ENCODE results near the gene FAM174B.

FAM174B gene

DNA sequence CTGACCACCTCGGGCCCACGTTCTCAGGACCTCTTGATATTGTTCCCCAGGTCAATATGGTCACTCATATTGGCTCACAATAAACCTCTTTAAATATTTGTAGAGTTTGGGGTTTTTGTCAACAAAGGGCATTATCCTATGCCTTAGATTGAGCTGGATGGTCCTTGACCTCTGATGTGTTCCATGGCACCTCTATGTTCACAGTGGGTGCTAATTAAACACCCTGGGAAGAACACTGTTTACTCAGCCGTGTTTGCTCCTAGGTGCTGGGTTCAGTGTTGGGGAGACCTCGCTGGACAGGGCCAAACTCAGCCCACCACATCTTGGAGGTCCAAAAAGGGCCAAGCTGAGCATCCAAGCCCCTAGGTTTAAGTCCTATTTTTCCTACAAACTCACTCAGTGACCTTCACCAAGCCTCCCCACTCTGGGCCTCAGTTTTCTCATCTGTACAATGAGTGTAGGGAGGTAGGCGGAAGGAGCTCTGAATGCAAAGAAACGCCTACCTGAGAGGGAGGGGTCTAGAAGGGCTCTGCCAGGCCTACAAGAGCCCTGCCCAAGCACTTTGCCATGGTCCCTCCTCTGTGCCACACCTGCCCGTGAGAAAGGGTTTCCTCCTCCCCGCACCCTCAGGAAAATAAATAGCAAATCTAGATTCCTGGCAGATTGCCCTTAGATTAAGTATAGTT lies 7.2 kb downstream of the FAM174B start:
- Histone ChIP-seq H3K27me3 (ENCODE audit: control insufficient read depth, insufficient read depth, low read length) (no peaks in the 10 kb centered on the region), H3K4me1 (ENCODE audit: control insufficient read depth, insufficient read depth, low read length) (peaks cover 72% of the 10 kb centered on the region), H3K4me3 (ENCODE audit: low read length) (no peak overlapping the region), H3K36me3 (ENCODE audit: control insufficient read depth, insufficient read depth, low read length) (no peaks in the 10 kb centered on the region), H3K9ac (ENCODE audit: low read length) (no peak overlapping the region), H3K9me3 (ENCODE audit: control insufficient read depth, low read length) (no peaks in the 10 kb centered on the region)

DNA sequence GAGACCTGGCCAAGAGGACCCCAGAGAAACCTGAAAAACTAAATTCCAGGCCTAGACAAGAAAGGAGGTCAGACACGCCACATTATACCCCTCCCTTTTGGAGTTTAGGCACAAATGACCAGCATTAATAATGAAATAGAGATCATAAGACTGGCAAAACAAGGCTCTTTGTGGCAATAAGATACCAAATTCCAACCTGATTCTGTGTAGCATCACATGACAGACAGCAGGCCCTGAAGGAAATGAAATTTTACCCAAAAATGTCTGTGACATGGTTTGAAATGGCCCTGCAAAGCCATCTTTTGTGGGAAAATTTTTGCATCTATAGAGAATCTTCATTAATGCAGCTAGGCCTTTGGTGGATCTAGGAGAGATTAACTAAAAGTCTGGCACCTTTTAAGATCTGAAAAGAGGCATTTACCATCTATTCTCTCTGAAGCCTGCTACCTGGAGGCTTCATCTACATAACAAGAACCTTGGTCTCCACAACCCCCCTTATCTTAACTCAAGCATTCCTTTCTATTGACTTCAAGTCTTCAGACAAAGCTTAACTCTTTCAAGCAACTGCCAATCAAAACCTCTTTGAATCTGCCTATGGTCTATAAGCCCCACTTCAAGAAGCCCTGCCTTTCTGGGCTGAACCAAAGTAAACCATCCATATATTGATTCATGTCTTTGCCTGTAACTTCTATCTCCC lies 8.0 kb downstream of the FAM174B start:
- no peak overlapping the region for H3K9ac ChIP-seq (ENCODE audit: low read length)
- H3K4me1 ChIP-seq (ENCODE audit: control insufficient read depth, insufficient read depth, low read length), result peaks cover 66% of the 10 kb centered on the region
- no peak overlapping the region for H3K4me3 ChIP-seq (ENCODE audit: low read length)
- no peaks in the 10 kb centered on the region for H3K9me3 ChIP-seq (ENCODE audit: control insufficient read depth, low read length)
- H3K36me3 ChIP-seq (ENCODE audit: control insufficient read depth, insufficient read depth, low read length), result no peaks in the 10 kb centered on the region
- no peaks in the 10 kb centered on the region for H3K27me3 ChIP-seq (ENCODE audit: control insufficient read depth, insufficient read depth, low read length)

DNA sequence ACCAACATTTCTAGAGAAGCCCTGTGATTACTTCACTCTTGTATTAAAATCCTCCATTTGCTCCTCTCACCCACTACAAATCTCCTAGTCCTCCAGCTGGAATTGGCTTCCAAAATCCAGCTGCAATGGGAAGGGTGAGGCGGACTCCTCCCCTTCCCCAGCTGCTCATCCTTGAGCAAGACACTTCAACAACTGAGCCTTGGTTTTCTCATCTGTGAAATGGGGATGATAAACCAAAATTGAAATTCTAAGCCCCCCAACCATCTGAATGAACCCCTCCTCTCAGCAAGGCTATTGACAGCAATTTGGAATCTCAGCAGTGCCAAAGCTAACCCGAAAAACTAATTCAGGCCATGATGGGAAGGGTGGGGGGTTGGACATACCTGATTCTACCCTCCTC lies 9.4 kb downstream of the FAM174B start:
- Histone ChIP-seq H3K27me3 (ENCODE audit: control insufficient read depth, insufficient read depth, low read length) (no peaks in the 10 kb centered on the region), H3K4me1 (ENCODE audit: control insufficient read depth, insufficient read depth, low read length) (peaks cover 59% of the 10 kb centered on the region), H3K9me3 (ENCODE audit: control insufficient read depth, low read length) (no peaks in the 10 kb centered on the region), H3K9ac (ENCODE audit: low read length) (no peak overlapping the region), H3K4me3 (ENCODE audit: low read length) (no peak overlapping the region), H3K36me3 (ENCODE audit: control insufficient read depth, insufficient read depth, low read length) (no peaks in the 10 kb centered on the region)

DNA sequence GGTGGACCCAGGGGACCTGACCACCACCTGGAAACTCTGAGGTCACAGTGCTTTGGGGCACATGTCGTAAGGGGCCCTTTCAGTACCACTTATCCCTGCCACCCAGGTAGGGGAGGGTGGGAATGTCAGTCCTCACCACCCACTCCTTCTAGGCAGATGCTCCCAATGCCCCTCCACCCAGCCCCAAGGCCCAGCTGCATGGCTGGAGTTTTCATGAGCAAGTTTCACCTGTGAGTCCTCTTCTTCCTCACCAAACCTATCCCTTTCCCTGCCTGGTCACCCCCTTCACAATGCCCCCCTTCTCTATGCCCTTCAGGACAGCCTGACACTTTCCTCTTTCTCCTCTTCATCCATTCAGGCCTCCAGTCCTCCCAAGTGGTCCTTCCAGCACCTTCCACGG lies 9.8 kb downstream of the FAM174B start:
- H3K9me3 ChIP-seq (ENCODE audit: control insufficient read depth, low read length), result no peaks in the 10 kb centered on the region

DNA sequence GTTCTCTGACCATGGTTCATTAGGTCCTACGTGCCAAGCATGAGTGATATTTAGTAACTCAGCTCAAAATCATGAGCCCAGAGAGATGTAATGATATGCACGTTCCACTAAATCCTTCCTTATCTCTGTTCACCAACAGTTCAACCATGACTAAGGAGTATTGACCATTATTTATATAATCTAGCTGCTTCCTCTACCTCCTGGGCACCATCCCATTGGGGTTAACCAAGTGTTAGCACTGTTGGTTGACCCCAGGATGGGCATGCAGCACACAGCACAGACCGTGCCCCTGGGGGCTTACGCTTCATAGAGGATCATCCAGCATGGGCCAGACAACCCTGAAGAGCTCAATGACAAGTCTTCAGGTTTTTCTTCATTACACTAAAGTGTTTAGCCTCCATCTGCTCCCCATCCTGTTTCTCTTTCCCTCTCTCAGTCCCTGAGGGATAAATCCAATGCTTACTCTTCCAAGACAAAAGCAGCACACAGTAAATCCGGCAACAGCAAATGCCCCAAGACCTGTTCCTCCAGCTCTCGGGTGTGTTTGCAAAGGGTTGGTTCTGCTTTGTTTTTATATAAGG lies 10.4 kb downstream of the FAM174B start:
- no peaks in the 10 kb centered on the region for H3K27me3 ChIP-seq (ENCODE audit: control insufficient read depth, insufficient read depth, low read length)
- no peaks in the 10 kb centered on the region for H3K9me3 ChIP-seq (ENCODE audit: control insufficient read depth, low read length)
- no peak overlapping the region for H3K4me3 ChIP-seq (ENCODE audit: low read length)
- H3K9ac ChIP-seq (ENCODE audit: low read length), result peak overlapping the region; percentile 8
- no peaks in the 10 kb centered on the region for H3K36me3 ChIP-seq (ENCODE audit: control insufficient read depth, insufficient read depth, low read length)
- peaks cover 55% of the 10 kb centered on the region for H3K4me1 ChIP-seq (ENCODE audit: control insufficient read depth, insufficient read depth, low read length)

More for the DNA sequence above, 9.8 kb downstream of the FAM174B start:
- no peak overlapping the region for H3K4me3 ChIP-seq (ENCODE audit: low read length)
- H3K9ac ChIP-seq (ENCODE audit: low read length), result peak overlapping the region; percentile 8
- peaks cover 59% of the 10 kb centered on the region for H3K4me1 ChIP-seq (ENCODE audit: control insufficient read depth, insufficient read depth, low read length)
- H3K36me3 ChIP-seq (ENCODE audit: control insufficient read depth, insufficient read depth, low read length), result no peaks in the 10 kb centered on the region
- no peaks in the 10 kb centered on the region for H3K27me3 ChIP-seq (ENCODE audit: control insufficient read depth, insufficient read depth, low read length)

DNA sequence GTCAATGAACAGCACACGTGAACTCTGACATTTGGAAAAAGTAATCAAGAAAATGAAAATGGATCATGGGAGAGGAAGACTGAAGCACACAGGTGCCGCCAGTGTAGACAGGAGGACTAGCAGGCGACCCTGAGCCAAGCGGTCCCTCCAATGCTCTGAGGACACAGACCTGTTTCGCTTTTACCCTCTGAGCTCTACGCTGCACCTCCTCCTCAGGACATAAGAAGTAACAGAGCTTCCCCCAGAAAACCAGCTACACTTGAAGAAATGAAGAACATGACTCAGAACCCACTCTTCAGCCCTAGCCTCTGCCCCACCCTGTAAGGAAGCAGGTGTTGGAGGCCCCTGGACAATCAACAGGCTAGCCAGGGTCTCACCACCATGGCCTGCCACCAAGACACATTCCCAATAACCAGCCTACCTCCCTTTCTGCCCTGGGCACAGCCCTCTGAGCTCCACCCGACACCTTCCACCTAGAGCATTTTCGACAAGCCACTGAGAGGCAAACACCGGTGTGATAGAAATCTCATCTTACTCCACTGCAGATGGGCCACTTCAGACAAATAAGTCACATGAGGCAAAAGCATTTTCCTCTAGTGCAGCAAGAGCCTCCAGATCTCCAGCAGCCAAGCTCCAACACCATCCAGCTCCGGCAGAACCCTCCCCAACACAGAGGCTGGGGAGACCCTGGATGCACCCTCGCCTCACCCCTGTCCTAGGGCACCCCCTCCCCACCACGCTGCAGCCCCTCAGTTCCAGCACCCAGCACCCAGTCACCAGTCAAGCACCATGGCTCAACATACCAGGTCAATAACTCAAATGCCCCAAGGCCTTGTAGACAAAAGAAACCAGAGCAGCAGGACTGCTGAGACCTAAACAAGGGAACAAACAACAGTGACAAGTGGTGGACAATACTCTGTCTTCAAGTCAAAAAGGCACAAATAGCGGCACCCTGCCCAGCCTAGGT lies 11.4 kb downstream of the FAM174B start:
- Histone ChIP-seq H3K4me3 (ENCODE audit: low read length) (no peak overlapping the region), H3K36me3 (ENCODE audit: control insufficient read depth, insufficient read depth, low read length) (no peaks in the 10 kb centered on the region), H3K4me1 (ENCODE audit: control insufficient read depth, insufficient read depth, low read length) (peaks cover 62% of the 10 kb centered on the region), H3K9ac (ENCODE audit: low read length) (no peak overlapping the region), H3K27me3 (ENCODE audit: control insufficient read depth, insufficient read depth, low read length) (no peaks in the 10 kb centered on the region), H3K9me3 (ENCODE audit: control insufficient read depth, low read length) (no peaks in the 10 kb centered on the region)

DNA sequence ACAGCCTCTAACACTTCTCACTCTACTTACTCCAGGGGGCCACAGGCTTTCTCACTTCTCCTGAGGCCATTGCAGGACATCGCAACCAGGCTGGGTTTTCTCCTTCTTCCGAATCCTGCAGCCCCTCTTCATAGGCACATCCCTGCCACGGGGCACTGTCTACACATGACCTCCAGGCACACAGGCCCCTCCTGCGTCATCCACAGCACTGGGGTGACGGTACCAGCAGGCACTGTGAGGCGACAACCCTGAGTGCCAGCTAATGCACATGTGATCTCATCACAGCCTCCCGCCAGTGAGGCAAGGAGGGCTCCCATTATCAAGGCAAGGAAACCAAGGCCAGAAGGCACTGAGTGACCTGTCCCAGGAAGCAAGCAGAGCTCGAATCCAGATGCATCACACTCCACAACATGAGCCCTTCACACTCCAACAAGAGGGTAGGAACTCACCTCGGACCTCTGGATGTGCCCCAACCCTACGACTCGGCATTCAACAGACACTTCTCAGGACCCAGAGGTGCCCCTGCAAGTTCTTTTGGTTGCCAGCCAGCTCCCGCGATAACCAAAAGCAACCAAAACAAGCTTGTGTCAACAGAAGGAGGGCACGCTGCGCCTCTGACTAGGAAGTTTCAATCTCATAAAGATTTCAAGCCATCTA lies 16.7 kb downstream of the FAM174B start:
- Histone ChIP-seq H3K9ac (ENCODE audit: low read length) (peak overlapping the region; percentile 19), H3K27me3 (ENCODE audit: control insufficient read depth, insufficient read depth, low read length) (no peaks in the 10 kb centered on the region), H3K9me3 (ENCODE audit: control insufficient read depth, low read length) (no peaks in the 10 kb centered on the region), H3K4me3 (ENCODE audit: low read length) (peak overlapping the region; percentile 2), H3K36me3 (ENCODE audit: control insufficient read depth, insufficient read depth, low read length) (no peaks in the 10 kb centered on the region), H3K4me1 (ENCODE audit: control insufficient read depth, insufficient read depth, low read length) (peaks cover 63% of the 10 kb centered on the region)

DNA sequence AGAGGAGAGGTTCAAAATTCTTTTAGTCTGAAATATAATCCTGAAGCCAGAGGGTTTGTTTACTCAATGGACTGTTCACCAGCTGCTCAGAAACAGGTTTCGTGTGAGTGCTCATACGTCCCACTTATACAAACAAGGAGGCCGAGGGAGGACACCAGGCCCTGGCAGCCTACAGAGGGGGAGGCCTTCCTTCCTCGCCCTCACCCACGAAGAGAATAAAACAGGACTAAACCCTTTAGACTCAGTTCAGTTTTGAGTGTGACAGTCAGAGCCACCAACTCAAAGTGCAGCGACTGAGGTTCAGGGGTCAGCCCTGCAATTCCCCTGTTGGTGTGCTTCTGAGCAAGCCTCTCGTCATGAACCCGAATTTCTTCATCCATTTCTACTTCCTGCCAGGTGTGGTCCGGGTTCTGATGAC lies 17.3 kb downstream of the FAM174B start:
- Histone ChIP-seq H3K4me3 (ENCODE audit: low read length) (no peak overlapping the region), H3K9me3 (ENCODE audit: control insufficient read depth, low read length) (no peaks in the 10 kb centered on the region), H3K36me3 (ENCODE audit: control insufficient read depth, insufficient read depth, low read length) (no peaks in the 10 kb centered on the region), H3K9ac (ENCODE audit: low read length) (peak overlapping the region; percentile 19), H3K4me1 (ENCODE audit: control insufficient read depth, insufficient read depth, low read length) (peaks cover 65% of the 10 kb centered on the region), H3K27me3 (ENCODE audit: control insufficient read depth, insufficient read depth, low read length) (no peaks in the 10 kb centered on the region)

DNA sequence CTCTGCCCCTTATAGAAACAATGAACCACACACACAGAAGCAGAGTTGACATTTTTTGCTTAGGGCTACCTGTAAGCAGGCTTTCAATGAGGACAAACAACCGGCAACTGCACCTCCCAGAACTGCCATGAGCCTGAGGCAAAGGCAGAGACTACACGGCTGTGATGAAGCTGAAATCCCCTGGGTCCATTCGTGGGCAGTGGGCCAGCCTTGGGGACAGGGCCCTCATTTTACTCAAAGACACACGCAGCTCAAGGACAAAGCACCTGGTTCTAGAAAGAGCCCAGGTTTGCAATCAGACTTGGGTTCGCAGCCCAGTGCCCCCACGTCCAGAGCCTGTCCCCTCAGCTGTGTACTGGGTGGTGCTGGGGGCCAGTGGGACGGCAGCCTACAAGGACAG lies 17.9 kb downstream of the FAM174B start:
- Histone ChIP-seq H3K27me3 (ENCODE audit: control insufficient read depth, insufficient read depth, low read length) (no peaks in the 10 kb centered on the region), H3K9ac (ENCODE audit: low read length) (peak overlapping the region; percentile 19), H3K36me3 (ENCODE audit: control insufficient read depth, insufficient read depth, low read length) (no peaks in the 10 kb centered on the region), H3K4me1 (ENCODE audit: control insufficient read depth, insufficient read depth, low read length) (peaks cover 72% of the 10 kb centered on the region), H3K4me3 (ENCODE audit: low read length) (no peak overlapping the region), H3K9me3 (ENCODE audit: control insufficient read depth, low read length) (no peaks in the 10 kb centered on the region)

DNA sequence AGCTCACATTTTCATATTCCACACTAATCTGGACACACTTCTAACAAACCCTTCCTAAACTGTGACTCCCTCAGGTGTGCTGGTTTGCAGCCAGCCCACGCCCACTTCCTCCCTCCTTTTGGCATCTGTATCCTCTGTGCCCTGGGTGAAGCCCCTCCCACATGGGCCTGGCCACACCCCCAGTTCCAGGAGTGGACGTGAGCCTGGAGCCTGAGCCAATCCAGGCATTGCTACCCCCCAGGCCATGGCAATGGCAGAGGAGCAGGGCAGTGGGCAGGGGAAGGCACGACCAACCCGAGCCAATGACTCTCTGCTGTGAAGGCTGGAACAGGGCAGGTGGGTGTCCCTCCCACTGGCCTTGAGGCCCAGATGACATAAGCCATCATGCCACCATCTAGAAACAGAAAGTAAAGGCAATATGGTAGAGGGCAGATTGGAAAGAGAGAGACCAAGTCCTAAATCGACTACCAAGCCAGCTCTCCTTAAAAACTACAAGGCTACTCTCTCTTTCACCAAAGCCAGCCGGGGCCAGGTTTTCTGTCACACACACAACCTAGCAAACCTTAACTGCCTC lies 18.6 kb downstream of the FAM174B start:
- no peak overlapping the region for H3K4me3 ChIP-seq (ENCODE audit: low read length)
- no peaks in the 10 kb centered on the region for H3K36me3 ChIP-seq (ENCODE audit: control insufficient read depth, insufficient read depth, low read length)
- no peaks in the 10 kb centered on the region for H3K9me3 ChIP-seq (ENCODE audit: control insufficient read depth, low read length)
- peaks cover 72% of the 10 kb centered on the region for H3K4me1 ChIP-seq (ENCODE audit: control insufficient read depth, insufficient read depth, low read length)
- H3K9ac ChIP-seq (ENCODE audit: low read length), result peak overlapping the region; percentile 19
- H3K27me3 ChIP-seq (ENCODE audit: control insufficient read depth, insufficient read depth, low read length), result no peaks in the 10 kb centered on the region

DNA sequence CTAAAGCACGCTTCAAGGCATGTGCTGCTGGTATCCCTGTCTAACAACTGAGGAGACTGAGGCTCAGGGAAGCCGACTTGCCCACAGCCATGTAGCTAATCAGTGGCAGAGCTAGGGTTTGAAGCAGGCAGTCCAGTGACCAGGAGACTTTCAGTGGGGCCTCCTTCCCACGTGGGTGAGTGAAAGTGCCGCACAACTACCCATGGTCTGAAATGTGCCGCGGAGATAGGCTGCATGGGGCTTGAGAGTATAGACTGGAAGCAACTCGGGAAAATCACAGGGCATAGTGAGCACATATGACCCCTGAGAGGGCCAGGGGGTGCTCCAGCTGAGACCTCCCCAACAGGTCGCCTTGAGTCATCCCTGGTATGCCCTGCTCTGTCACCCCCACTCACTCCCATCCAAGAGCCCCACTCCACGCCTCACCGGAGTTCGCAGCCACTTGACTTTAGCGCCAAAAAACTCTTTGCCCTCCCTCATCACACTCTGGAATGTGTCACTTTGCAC lies 19.1 kb downstream of the FAM174B start:
- no peaks in the 10 kb centered on the region for H3K9me3 ChIP-seq (ENCODE audit: control insufficient read depth, low read length)
- H3K4me1 ChIP-seq (ENCODE audit: control insufficient read depth, insufficient read depth, low read length), result peaks cover 72% of the 10 kb centered on the region
- no peaks in the 10 kb centered on the region for H3K27me3 ChIP-seq (ENCODE audit: control insufficient read depth, insufficient read depth, low read length)
- H3K36me3 ChIP-seq (ENCODE audit: control insufficient read depth, insufficient read depth, low read length), result no peaks in the 10 kb centered on the region
- H3K9ac ChIP-seq (ENCODE audit: low read length), result no peak overlapping the region
- H3K4me3 ChIP-seq (ENCODE audit: low read length), result no peak overlapping the region
